ENCODE results near the gene MCUB. TPM values are rescaled to one million over a fixed set of nuclear protein-coding genes. Genes with fewer than 3 reads are reported as not detected.
A peak's percentile ranks its signal among the peaks of the same experiment; 100 is the strongest.

Gene MCUB
- total and polyA plus RNA-seq, 9 of the 15 experiments (the other 6 are each of a cell fraction or from before 2014, with no cell fraction given): 1.4 to 21.5 (median 5.4) TPM

DNA sequence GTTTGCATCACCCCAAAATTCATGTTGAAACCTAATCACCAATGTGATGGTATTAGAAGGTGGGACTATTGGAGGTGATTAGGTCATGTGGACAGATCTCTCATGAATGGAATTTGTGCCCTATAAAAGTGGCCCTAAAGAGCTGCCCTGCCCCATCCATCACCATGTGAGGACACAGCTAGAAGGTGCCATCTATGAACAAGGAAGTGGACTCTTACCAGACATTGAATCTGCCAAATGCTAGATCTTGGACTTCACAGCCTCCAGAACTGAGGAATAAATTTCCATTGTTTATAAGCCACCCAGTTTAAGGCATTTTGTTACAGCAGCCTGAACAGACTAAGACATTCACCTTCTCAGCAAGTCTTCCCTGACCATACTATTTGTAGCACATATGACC, 162.3 kb downstream of the MCUB start:
- Histone ChIP-seq H3K9me1 (ENCODE audit: control insufficient read depth, insufficient read depth, low read length) (no peaks in the 10 kb centered on the region), H2AFZ (ENCODE audit: low read depth, low read length) (no peak overlapping the region), H3K27ac (ENCODE audit: extremely low read depth, low read depth, low read length) (no peak overlapping the region), H3K9me3 (replicated peaks; ENCODE audit: control insufficient read depth, insufficient read depth, low read depth, low read length) (no peaks in the 10 kb centered on the region; the same call in 1 of the 2 replicates), H3K79me2 (ENCODE audit: control insufficient read depth, insufficient read depth, low read length) (peaks cover 91% of the 10 kb centered on the region), H3K4me2 (ENCODE audit: insufficient read depth, low read length) (no peak overlapping the region), H4K20me1 (replicated peaks; ENCODE audit: control insufficient read depth, insufficient read depth, low read length) (0 out of 2 replicates have a peak, but pooled peaks cover 2% of the 10 kb centered on the region), H3K4me3 (no peak overlapping the region), H3K36me3 (ENCODE audit: control insufficient read depth, insufficient read depth, low read length) (peaks cover 83% of the 10 kb centered on the region), H3K9ac (ENCODE audit: insufficient read depth in 1 of 2, low read depth in 2 of 2, low read length in 2 of 2) (no peak overlapping the region), H3K27me3 (ENCODE audit: control insufficient read depth in 2 of 2, insufficient read depth in 2 of 2, low read length in 2 of 2) (no peaks in the 10 kb centered on the region), H3K4me1 (replicated peaks in 1 of 2; ENCODE audit: control insufficient read depth in 2 of 2, insufficient read depth in 2 of 2, low read length in 2 of 2) (peaks cover 0 to 20% of the 10 kb centered on the region in 2 experiments; a peak in 2 of 5 replicates)
- DNase-seq (ENCODE audit: extremely low read depth in 1 of 4, low spot score in 3 of 4) (no peak), ATAC-seq (no peak), FAIRE-seq (no peak)
- no TSS peak for BruUV-seq (replicated peaks)
- in situ Hi-C loops (cut with MboI): no loop called here
- ChIA-PET CTCF (ENCODE audit: low intra/inter-chr PET ratio) (no interaction called here), POLR2A (no interaction called here)
- TF ChIP-seq BACH1 (tag; IDR thresholded peaks at IDR 0.05) (no peak), ZNF12 (CRISPR knock-in tag; IDR thresholded peaks at IDR 0.05) (peak; percentile 64; the same call in 1 of the 2 replicates), RHOXF2B (CRISPR knock-in tag; conservative IDR thresholded peaks at IDR 0.05) (no peak), SREBF2 (CRISPR knock-in tag; IDR thresholded peaks at IDR 0.05) (peak; percentile 84; the same call in 1 of the 2 replicates)
- intact Hi-C loops (cut with micrococcal nuclease): no loop called here

DNA sequence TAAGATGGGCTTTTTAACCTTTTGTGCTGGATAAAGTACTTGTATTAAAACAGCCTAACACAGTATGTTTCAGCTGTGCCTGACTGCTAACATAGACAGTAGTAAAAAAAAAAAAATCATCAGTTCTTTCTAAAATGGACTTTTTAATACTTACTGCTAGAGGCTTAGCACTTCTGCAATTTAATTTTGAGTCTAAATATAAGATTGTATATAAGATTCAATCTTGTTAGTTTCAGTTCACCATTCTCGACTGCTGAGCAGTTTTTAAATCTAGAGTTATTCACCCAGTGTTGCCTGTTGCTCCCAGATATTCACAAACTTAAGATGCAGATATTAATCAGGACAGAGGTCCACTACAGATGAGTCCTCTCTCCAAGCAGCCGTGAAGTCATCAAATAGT, 163.1 kb downstream of the MCUB start:
- POLR2A ChIA-PET: no interaction called here
- Histone ChIP-seq H3K27me3 (ENCODE audit: control insufficient read depth in 2 of 2, insufficient read depth in 2 of 2, low read length in 2 of 2) (no peaks in the 10 kb centered on the region), H3K4me3 (no peak overlapping the region), H2AFZ (ENCODE audit: low read depth, low read length) (no peak overlapping the region), H3K4me2 (ENCODE audit: insufficient read depth, low read length) (no peak overlapping the region), H4K20me1 (replicated peaks; ENCODE audit: control insufficient read depth, insufficient read depth, low read length) (0 out of 2 replicates have a peak, but pooled peaks cover 2% of the 10 kb centered on the region), H3K36me3 (ENCODE audit: control insufficient read depth, insufficient read depth, low read length) (peaks cover 78% of the 10 kb centered on the region), H3K9me3 (replicated peaks; ENCODE audit: control insufficient read depth, insufficient read depth, low read depth, low read length) (no peaks in the 10 kb centered on the region; the same call in 1 of the 2 replicates), H3K27ac (ENCODE audit: extremely low read depth, low read depth, low read length) (no peak overlapping the region), H3K9me1 (ENCODE audit: control insufficient read depth, insufficient read depth, low read length) (no peaks in the 10 kb centered on the region), H3K4me1 (replicated peaks in 1 of 2; ENCODE audit: control insufficient read depth in 2 of 2, insufficient read depth in 2 of 2, low read length in 2 of 2) (peaks cover 0 to 23% of the 10 kb centered on the region in 2 experiments; a peak in 2 of 5 replicates), H3K79me2 (ENCODE audit: control insufficient read depth, insufficient read depth, low read length) (peaks cover 98% of the 10 kb centered on the region), H3K9ac (ENCODE audit: insufficient read depth in 1 of 2, low read depth in 2 of 2, low read length in 2 of 2) (no peak overlapping the region)
- CTCF ChIA-PET (ENCODE audit: low intra/inter-chr PET ratio): no interaction called here
- in situ Hi-C loops (cut with MboI) (no loop called here), intact Hi-C loops (cut with micrococcal nuclease) (no loop called here)
- BruUV-seq (replicated peaks): no TSS peak
- DNase-seq (ENCODE audit: extremely low read depth in 1 of 4, low spot score in 3 of 4): no peak
- FAIRE-seq: no peak
- 57% methylated on average over 2 of the region's 2 CpGs for WGBS (ENCODE audit: insufficient coverage, low coverage, missing lambda C conversion rate)
- no peak for ATAC-seq
- TF ChIP-seq CHD2 (IDR thresholded peaks at IDR 0.05; ENCODE audit: low read depth, low read length) (no peak), JUN (IDR thresholded peaks at IDR 0.05; ENCODE audit: borderline replicate concordance, low read depth, low read length) (no peak), JUN (CRISPR knock-in tag; IDR thresholded peaks at IDR 0.05; ENCODE audit: borderline replicate concordance) (no peak), ZNF23 (CRISPR knock-in tag; IDR thresholded peaks at IDR 0.05) (no peak), ZC3H4 (CRISPR knock-in tag; IDR thresholded peaks at IDR 0.05; ENCODE audit: borderline replicate concordance) (no peak), ZNF583 (CRISPR knock-in tag; IDR thresholded peaks at IDR 0.05) (no peak), ZNF3 (CRISPR knock-in tag; IDR thresholded peaks at IDR 0.05) (no peak), POU5F1 (IDR thresholded peaks at IDR 0.05; ENCODE audit: borderline replicate concordance, low read depth, low read length, partially characterized antibody) (no peak)
- TF ChIP-seq, protein P1, sequence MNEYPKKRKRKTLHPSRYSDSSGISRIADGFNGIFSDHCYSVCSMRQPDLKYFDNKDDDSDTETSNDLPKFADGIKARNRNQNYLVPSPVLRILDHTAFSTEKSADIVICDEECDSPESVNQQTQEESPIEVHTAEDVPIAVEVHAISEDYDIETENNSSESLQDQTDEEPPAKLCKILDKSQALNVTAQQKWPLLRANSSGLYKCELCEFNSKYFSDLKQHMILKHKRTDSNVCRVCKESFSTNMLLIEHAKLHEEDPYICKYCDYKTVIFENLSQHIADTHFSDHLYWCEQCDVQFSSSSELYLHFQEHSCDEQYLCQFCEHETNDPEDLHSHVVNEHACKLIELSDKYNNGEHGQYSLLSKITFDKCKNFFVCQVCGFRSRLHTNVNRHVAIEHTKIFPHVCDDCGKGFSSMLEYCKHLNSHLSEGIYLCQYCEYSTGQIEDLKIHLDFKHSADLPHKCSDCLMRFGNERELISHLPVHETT (CRISPR knock-in tag; conservative IDR thresholded peaks at IDR 0.05 in 1 of 2, IDR thresholded peaks at IDR 0.05 in 1 of 2): no peak
- TF ChIP-seq, protein P2, sequence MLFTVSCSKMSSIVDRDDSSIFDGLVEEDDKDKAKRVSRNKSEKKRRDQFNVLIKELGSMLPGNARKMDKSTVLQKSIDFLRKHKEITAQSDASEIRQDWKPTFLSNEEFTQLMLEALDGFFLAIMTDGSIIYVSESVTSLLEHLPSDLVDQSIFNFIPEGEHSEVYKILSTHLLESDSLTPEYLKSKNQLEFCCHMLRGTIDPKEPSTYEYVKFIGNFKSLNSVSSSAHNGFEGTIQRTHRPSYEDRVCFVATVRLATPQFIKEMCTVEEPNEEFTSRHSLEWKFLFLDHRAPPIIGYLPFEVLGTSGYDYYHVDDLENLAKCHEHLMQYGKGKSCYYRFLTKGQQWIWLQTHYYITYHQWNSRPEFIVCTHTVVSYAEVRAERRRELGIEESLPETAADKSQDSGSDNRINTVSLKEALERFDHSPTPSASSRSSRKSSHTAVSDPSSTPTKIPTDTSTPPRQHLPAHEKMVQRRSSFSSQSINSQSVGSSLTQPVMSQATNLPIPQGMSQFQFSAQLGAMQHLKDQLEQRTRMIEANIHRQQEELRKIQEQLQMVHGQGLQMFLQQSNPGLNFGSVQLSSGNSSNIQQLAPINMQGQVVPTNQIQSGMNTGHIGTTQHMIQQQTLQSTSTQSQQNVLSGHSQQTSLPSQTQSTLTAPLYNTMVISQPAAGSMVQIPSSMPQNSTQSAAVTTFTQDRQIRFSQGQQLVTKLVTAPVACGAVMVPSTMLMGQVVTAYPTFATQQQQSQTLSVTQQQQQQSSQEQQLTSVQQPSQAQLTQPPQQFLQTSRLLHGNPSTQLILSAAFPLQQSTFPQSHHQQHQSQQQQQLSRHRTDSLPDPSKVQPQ (CRISPR knock-in tag; IDR thresholded peaks at IDR 0.05; ENCODE audit: borderline replicate concordance): no peak
